AG04450 (cell line): Measurements from ENCODE around the gene HAUS6. TPM values are rescaled to one million over a fixed set of nuclear protein-coding genes. Genes with fewer than 3 reads are reported as not detected.
A peak's percentile ranks its signal among the peaks of the same experiment; 100 is the strongest.

ENCODE experiments used
- CTCF ChIA-PET: fragments of 300-600, 350-600 bp; formaldehyde crosslinking; extraction: SDS; loops from one replicate; lab custom pipeline; 2022; ENCODE audit warnings: antibody characterized with exemption, inconsistent platforms; lab: Charles Lee
- POLR2A ChIA-PET: fragments of 350-600 bp; formaldehyde crosslinking; extraction: SDS; loops from one replicate; lab custom pipeline; 2021; ENCODE audit warnings: antibody characterized with exemption, inconsistent platforms; lab: Yijun Ruan, JAX
- DNase-seq: peaks from one replicate; pipeline ENCODE4 v3.0.0-alpha.2; 2011; ENCODE audit warnings: low read depth, low spot score
- H3K27ac ChIP-seq: one replicate; pipeline ENCODE4 v1.5.1; 2012; ENCODE audit warnings: low read depth, low read length, control low read depth
- H3K27me3 ChIP-seq: one replicate; pipeline ENCODE4 v1.6.0; 2012; ENCODE audit warnings: low read length; ENCODE audit not compliant: control insufficient read depth, insufficient read depth
- H3K4me3 ChIP-seq: 2 replicates; pipeline ENCODE4 v1.5.1; 2011; ENCODE audit warnings: mild to moderate bottlenecking, low read depth, low read length, control low read depth
- H3K9me3 ChIP-seq: 2 replicates; pipeline ENCODE4 v1.5.1; 2012; ENCODE audit warnings: low read length; ENCODE audit not compliant: control insufficient read depth, insufficient read depth
- polyA plus RNA-seq: library from polyadenylated mRNA; depleted of rRNA; stranded (reverse); fragments of >200 nt; gene quantifications from 2 replicates; pipeline ENCODE4 v1.2.3, GENCODE V29; 2011
- TF ChIP-seq, protein P1 (sequence below): IDR thresholded peaks from 2 replicates; pipeline ENCODE4 v1.5.1; 2011; ENCODE audit warnings: low read depth, low read length, control low read depth, inconsistent platforms

Gene HAUS6
- polyA plus RNA-seq, 1 experiment: 9.3 TPM

- POLR2A ChIA-PET: no interaction called here
- H3K4me3 ChIP-seq: no peak overlapping the region
- CTCF ChIA-PET: interaction anchor here (0.6 kb wide), 1 partner anchor 62 kb away, joined by 6 read pairs; no protein-coding TSS in a partner anchor
- H3K27ac ChIP-seq: no peak overlapping the region
- no peaks in the 10 kb centered on the region for H3K9me3 ChIP-seq
- no peaks in the 10 kb centered on the region for H3K27me3 ChIP-seq
- DNase-seq: no peak
- TF ChIP-seq, protein P1, sequence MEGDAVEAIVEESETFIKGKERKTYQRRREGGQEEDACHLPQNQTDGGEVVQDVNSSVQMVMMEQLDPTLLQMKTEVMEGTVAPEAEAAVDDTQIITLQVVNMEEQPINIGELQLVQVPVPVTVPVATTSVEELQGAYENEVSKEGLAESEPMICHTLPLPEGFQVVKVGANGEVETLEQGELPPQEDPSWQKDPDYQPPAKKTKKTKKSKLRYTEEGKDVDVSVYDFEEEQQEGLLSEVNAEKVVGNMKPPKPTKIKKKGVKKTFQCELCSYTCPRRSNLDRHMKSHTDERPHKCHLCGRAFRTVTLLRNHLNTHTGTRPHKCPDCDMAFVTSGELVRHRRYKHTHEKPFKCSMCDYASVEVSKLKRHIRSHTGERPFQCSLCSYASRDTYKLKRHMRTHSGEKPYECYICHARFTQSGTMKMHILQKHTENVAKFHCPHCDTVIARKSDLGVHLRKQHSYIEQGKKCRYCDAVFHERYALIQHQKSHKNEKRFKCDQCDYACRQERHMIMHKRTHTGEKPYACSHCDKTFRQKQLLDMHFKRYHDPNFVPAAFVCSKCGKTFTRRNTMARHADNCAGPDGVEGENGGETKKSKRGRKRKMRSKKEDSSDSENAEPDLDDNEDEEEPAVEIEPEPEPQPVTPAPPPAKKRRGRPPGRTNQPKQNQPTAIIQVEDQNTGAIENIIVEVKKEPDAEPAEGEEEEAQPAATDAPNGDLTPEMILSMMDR: no peak
Measured at GRCh38 chr9:19146441-19147024, 43.8 kb upstream of the HAUS6 start.

DNA sequence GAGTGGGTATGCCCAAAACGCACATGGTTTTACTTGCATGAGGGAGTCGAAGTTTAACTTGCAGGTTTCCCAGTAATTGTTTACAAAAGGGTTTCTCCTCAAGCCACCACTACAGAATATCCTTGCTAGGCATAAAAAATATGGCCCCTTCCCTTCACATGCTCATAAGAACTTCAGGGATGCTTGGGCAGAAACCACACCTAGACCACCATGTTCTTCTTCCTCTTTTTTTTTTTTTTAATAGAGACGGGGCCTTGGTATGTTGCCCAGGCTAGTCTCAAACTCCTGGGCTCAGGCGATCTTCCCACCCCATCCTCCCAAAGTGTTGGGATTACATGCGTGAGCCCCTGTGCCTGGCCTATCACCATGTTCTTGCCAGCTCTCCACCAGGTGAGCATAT is 43.2 kb upstream of the HAUS6 start:
- no peak overlapping the region for H3K4me3 ChIP-seq
- POLR2A ChIA-PET: no interaction called here
- H3K27ac ChIP-seq: no peak overlapping the region
- H3K27me3 ChIP-seq: no peaks in the 10 kb centered on the region
- CTCF ChIA-PET: no interaction called here
- no peak for DNase-seq
- TF ChIP-seq, protein P1: no peak
- H3K9me3 ChIP-seq: no peaks in the 10 kb centered on the region

DNA sequence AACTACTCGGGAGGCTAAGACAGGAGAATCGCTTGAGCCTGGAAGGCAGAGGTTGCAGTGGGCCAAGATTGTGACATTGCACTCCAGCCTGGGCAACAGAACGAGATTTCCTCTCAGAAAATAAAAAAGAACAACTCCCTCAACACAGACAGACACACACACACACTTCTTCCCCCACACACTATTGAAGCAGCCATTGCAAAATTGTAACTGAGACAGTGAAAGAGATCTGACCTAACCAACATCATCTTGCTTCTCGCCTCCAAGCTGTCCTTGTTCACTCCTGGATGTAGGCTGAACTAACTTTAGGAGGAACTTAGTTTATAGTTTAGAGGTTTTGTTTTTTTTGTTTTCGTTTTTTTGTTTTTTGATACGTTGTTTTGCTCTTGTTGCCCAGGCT is 37.6 kb upstream of the HAUS6 start:
- TF ChIP-seq, protein P1: no peak
- Histone ChIP-seq H3K9me3 (no peaks in the 10 kb centered on the region), H3K4me3 (no peak overlapping the region), H3K27me3 (no peaks in the 10 kb centered on the region), H3K27ac (no peak overlapping the region)
- POLR2A ChIA-PET: no interaction called here
- no peak for DNase-seq
- CTCF ChIA-PET: no interaction called here

- POLR2A ChIA-PET: interaction anchor here (0.7 kb wide), 1 partner anchor 86 kb away, joined by 5 read pairs; no protein-coding TSS in a partner anchor
- Histone ChIP-seq H3K27ac (no peak overlapping the region), H3K4me3 (no peak overlapping the region), H3K9me3 (no peaks in the 10 kb centered on the region), H3K27me3 (no peaks in the 10 kb centered on the region)
- DNase-seq: no peak
- TF ChIP-seq, protein P1: no peak
- CTCF ChIA-PET: interaction anchor here (0.7 to 1.5 kb wide), 4 partner anchors 12 to 327 kb away, joined by 3 to 5 read pairs (median 4); no protein-coding TSS in a partner anchor
Measured at GRCh38 chr9:19138084-19138483, 35.4 kb upstream of the HAUS6 start.

- H3K4me3 ChIP-seq: no peak overlapping the region
- H3K9me3 ChIP-seq: no peaks in the 10 kb centered on the region
- ChIA-PET POLR2A (interaction anchor here (0.6 to 0.9 kb wide), 2 partner anchors 23 to 24 kb away, joined by 4 to 5 read pairs; no protein-coding TSS in a partner anchor), CTCF (interaction anchor here (1.0 to 1.5 kb wide), 2 partner anchors 11 to 36 kb away, joined by 3 to 4 read pairs; no protein-coding TSS in a partner anchor)
- no peaks in the 10 kb centered on the region for H3K27me3 ChIP-seq
- no peak for DNase-seq
- H3K27ac ChIP-seq: peak overlapping the region; percentile 25
- TF ChIP-seq, protein P1: no peak
Measured at GRCh38 chr9:19137282-19137681, 34.6 kb upstream of the HAUS6 start.
